ENCODE results near the gene ETFRF1.

ETFRF1 gene

DNA sequence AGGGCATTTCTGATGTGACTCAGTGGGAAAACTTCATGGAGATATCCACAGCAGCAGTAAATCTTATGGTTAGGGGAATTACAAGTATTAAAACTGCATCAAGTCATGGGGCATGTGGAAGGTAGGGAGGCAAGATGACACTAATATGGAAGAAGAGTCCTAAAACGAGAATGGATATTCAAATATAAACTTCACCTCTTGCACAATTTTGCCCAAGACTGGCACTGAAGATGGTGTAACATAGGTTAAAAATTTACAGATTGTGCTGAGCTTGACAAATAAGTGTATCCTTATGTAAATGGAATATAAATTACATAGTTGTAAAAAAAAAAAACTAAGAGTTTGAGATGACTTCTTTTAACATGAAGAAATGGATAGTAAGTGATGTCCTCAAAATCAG is 12.8 kb downstream of the ETFRF1 start:
- FAIRE-seq, result no peak
- no peak for DNase-seq (ENCODE audit: extremely low spot score, insufficient read length, low read depth)

DNA sequence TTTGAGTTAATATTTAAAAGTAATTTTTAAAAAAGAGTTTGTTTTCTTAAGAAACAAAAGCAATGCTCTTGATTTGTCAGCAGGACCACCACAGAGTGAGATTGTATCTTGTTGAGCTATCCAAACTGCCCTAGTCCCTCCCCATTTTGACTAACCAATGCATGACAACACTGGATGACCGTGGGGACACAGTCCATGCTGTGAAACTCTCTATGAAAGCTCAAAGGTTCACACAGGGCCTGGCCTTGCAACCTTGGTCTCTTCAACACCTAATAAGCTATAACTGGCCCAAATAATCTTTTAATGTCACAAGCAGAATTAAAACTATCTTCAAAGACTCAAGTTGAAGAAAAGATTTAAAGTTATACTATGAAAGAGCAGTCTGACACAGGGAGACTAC is 13.5 kb downstream of the ETFRF1 start:
- FAIRE-seq, result peak; percentile 31
- no peak for DNase-seq (ENCODE audit: extremely low spot score, insufficient read length, low read depth)

DNA sequence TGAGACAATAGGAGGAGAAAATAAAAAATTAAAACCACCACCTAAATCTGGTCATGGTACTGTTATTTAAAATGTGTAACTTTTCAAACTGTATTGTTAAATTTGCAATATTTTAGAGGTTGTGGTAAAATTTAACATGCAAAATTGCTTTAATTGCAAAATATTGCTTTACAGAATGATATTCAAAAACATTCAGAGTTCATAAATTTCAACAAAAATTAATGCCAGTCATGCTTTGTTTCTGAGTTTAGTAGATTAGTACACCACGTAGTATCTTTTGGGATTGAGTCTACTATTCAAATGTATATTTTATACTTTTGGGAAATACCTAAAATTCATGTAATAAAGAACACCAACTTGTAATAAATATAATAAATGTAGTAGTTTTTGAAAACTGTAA is 18.3 kb downstream of the ETFRF1 start:
- no peak for FAIRE-seq
- DNase-seq (ENCODE audit: extremely low spot score, insufficient read length, low read depth), result no peak

DNA sequence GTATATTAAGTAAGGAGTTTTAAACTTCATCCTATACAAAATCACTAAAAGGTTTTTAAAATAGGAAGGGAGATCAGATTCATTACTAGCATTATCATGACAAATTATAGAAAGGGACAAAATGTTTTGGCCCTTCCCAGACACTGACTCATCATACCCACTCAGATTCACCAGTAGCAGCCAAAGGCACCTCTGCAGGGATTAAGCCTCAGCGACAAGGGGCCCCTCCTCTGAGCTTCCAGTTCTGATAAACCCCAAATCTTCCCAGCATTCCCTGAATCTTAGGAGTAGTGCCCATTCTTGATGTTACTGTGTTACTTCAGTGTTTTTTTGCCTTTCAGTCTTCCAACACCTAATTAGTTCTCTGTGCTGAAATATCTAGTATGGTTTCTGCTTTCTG is 41.2 kb downstream of the ETFRF1 start:
- DNase-seq (ENCODE audit: extremely low spot score, insufficient read length, low read depth) (no peak), FAIRE-seq (no peak)

DNA sequence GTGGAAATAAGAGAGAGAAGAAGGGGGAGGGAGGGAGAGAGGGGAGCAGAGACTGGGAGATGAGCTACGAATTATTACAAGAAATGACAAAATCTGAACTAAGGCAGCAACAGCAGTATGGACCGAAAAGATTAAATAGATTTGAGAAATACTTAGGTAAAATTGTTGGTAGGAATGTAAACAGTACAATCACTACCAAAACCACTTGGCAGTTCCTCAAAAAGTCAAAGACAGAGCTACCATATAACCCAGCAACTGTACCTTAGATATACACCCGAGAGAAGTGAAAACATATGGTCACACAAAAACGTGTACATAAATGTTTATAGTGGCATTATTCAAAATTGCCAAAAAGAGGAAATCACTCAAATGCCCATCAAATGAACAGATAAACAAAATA is 41.6 kb downstream of the ETFRF1 start:
- DNase-seq (ENCODE audit: extremely low spot score, insufficient read length, low read depth) (no peak), FAIRE-seq (peak; percentile 18)

DNA sequence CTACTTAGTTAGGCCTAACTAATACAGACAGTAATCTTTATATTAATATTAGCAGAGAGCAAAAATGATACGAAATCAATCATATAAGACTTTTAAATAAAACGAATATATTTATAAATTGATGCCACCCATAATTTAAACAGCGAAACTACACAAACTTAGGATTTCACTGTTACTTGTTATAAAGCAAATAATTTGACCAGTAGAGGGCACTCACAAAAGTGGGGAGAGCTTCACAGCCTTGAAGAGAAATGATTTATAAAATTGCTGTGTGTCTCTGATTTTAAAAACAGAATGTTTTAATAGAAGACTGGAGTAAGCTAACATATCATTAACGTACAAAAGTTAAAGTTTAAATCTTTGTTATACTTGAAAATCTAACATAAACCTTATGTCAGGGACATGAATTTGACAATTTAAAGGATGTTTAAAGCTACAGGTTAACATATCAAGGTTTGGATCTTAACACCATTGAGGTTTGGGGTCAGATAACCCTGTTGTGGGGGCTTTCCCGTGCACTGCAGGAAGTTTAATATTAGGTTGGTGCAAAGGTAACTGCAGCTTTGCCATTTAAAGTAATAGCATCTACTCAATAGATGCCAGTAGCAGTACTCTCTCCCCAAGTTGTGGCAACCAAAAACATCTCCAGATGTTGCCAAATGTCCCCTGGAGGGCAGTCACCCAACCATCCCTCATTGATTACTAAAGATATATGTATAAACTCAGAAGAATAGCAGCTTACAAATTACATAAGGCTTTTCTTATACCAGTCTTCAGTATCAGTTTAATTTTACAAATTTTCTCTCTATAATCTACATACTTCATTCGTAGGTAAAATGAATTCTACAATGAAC is 46.4 kb downstream of the ETFRF1 start:
- DNase-seq (ENCODE audit: extremely low spot score, insufficient read length, low read depth), result no peak
- FAIRE-seq, result peak; percentile 76

DNA sequence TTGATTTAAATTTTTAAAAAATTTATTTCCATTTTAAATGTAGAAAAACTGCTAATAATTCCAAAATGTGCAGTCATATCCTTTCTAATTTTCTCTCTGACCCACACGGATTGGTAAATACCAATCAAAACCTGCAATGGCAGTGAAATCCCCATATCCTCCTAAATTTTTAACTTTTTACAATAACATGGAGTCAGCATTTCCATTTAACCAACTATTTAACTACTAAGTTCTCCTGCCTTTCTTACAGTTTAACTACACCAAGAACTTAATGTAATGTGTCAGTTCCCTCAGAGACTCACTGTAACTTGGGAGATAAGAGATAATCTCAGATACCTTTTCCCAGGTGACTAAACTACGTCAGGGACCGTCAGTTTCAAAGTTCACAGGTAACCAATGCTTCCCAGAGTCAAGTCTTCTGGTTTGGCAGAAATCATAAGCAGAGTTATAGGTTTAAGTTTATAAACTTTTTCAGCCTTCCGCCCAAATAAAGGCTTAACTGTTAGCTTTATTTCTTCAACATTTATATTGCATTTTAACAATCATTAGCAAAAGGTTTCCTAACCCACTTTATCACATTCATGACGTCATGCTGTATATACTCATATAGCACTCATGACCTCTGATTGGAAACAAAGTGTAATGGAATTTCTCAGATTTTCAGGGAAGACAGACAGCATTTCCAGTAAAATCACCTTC is 48.1 kb downstream of the ETFRF1 start:
- FAIRE-seq (no peak), DNase-seq (ENCODE audit: extremely low spot score, insufficient read length, low read depth) (no peak)

DNA sequence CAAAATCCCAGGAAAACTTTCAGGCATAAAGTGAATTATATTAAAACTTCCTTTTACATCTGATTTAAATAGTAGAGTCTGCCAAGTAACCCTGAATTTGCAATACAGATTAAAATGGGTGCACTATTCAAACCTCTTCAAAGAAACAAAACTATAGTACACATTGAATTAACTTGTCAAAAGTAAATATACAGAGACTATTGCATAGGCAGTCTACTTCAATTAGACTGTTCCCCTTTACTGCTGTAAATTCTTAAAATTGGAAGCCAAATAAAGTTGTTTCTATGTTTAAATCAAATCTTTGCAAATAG is 48.6 kb downstream of the ETFRF1 start:
- FAIRE-seq (no peak), DNase-seq (ENCODE audit: extremely low spot score, insufficient read length, low read depth) (no peak)

DNA sequence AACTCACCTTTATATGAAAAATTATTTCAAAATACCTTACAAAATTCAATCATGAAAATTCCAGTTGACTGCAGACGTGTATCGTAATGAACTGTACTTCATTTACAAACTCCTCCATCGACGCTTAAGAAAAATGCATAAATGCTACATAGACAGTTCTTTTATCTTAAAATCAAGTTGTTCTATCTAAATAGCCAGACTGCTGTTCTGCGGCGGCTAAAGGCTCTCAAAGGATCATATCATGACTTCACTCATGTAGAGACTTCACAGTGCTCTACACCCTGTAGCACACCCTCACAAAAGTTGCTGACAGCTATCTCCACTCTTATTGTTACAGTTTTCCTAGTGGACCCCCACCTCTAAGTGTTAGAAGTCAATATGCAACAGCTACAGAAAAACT is 50.5 kb downstream of the ETFRF1 start:
- no peak for DNase-seq (ENCODE audit: extremely low spot score, insufficient read length, low read depth)
- FAIRE-seq, result no peak

DNA sequence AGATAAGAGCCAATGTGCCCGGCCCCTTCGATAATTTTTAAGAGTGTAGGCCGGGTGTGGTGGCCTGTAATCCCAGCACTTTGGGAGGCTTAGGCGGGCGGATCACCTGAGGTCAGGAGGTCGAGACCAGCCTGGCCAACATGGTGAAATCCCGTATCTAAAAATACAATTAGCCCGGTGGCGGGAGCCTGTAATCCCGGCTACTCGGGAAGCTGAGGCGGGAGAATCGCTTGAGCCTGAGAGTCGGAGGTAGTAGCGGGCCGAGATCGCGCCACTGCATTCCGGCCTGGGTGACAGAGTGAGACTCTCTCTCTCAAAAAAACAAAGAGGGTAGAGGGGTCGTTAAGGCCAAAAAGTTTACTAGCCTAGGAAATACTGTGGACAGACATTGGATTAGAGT is 53.1 kb downstream of the ETFRF1 start:
- no peak for FAIRE-seq

DNA sequence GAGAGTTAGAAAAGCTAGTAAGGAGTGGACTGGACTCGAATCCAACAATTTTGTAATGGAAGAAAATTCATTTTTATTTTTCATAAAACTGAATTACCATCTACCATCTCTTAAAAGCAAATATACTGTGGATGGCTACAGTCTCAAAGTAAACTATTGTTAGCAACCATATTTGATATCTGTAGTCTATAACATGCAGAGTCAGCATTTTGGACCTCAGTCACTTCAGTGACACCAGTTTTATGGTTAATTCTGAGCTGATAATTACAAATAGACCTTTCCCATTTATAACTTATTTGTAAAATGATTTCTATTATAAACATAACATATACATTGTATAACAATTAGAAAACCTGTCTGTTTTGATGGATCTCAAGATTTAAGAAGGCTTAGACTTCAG is 53.7 kb downstream of the ETFRF1 start:
- no peak for DNase-seq (ENCODE audit: extremely low spot score, insufficient read length, low read depth)
- no peak for FAIRE-seq

More for the DNA sequence above, 53.1 kb downstream of the ETFRF1 start:
- DNase-seq (ENCODE audit: extremely low spot score, insufficient read length, low read depth), result no peak

DNA sequence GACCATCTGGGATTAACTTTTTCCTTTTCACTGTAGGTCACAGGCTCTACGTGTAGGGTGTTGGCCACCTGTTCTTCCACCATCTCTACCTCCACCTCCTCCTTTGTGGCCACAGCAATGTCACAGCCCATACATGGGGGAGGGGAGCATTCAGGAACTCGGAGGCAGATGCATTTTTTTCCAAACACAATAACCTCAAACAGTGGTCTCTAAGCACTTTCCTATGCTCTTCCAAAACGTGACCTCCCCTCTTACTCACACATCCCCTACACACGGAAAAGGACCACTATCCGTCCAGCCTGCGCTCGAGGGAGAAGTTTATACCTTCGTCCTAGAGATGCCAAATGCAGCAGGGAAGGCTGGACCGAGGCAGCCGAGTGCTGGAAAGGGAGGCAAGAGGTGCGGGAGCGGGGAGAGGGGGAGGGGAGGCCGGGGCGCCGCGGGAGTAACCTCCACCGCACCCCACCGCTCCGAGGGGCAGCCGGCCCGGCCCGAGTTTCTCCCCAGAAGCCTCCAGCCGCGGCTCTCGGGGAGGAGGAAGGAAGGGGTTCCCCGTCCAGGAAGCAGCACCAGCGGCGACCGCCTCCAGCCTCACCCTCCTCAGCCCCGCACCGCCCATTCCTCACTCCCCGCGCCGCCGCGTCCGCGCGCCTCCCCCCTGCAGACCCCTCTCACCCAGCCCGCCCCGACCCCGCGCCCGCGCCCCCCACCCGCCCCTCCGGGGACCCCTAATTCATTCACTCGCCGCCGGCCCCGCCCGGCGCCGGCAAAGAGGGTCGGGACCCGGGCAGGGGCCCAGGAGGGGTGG is 55.1 kb downstream of the ETFRF1 start:
- FAIRE-seq (peak; percentile 71), DNase-seq (ENCODE audit: extremely low spot score, insufficient read length, low read depth) (no peak)

DNA sequence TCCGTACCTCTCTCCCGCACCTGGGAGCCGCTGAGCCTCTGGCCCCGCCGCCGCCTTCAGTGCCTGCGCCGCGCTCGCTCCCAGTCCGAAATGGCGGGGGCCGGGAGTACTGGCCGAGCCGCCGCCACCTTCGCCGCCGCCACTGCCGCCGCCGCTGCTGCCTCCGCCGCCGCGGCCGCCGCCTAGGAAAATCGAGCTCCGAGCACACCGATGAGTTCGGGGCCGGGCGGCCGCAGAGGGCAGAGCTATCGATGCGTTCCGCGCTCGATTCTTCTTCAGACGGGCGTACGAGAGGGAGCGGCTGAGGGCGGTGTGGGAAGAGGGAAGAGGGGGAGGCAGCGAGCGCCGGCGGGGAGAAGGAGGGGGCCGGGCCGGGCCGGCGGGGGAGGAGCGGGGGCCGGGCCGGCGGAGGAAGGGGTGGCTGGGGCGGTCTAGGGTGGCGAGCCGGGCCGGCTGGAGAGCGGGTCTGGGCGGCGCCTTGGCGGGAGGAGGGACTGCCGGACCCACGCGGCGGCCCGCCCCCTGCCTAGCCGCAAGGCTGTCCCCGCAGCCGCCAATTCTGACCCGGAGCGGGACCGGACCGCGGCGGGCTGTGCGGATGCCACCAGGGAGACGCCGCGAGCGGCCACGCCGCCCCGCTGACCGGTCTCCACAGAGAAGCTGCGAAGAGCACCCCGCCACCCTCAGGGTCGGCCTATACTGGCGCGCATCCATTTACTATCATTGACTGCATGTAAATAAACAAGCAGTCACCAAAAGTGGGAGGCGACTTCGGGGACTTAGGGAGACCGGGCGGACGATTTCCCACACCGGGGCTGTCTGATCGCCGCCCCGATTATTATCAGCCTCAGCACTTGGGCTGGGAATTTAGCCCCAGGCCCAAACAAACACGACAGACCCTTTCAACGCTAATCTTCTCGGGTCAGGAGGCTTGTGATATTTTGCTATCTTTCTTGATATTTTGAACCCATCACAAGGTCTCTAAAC is 56.0 kb downstream of the ETFRF1 start, which contains the start of gene KRAS:
Gene KRAS (minus strand): TSS at position 186 of the 987 bp plus-strand sequence.
- DNase-seq (ENCODE audit: extremely low spot score, insufficient read length, low read depth) (peak; percentile 84), FAIRE-seq (peak; percentile 92)

DNA sequence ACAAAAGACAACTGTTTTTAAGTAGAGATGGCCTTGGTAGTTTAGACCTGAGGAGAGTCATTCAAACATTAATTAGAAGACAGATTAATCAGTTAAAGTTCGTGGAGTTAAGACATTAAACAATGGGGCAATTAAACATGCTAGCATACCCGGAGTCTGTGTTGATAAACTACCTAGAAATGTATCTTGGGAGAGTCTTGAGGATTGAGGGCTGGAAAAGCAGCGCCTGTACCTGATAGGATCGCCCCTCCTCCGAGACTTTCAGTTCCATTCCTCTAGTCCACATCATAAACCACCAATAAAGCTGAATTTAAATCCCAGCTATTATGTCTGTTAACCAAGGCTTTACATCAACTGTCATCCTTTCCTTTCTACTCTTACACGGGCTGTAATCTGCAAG is 56.7 kb downstream of the ETFRF1 start:
- no peak for DNase-seq (ENCODE audit: extremely low spot score, insufficient read length, low read depth)
- no peak for FAIRE-seq

DNA sequence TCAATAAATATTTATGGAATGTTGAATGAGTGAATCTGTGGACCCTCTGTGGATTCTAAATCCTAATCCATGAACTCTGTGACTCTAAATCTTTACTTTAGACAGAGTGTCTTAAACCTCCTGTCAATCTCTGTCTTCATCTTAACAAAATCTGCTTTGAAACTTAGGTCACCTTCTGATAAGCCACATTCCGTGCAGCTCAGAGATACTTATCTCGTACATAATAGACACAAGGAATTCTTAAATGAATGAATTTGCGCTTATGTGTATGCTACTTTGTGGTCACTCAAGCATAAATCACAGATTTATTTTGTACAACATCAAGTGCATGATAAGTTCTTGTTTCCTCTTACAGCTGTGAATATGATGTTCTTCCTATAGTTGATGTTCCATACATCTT is 57.9 kb downstream of the ETFRF1 start:
- FAIRE-seq (no peak), DNase-seq (ENCODE audit: extremely low spot score, insufficient read length, low read depth) (no peak)

DNA sequence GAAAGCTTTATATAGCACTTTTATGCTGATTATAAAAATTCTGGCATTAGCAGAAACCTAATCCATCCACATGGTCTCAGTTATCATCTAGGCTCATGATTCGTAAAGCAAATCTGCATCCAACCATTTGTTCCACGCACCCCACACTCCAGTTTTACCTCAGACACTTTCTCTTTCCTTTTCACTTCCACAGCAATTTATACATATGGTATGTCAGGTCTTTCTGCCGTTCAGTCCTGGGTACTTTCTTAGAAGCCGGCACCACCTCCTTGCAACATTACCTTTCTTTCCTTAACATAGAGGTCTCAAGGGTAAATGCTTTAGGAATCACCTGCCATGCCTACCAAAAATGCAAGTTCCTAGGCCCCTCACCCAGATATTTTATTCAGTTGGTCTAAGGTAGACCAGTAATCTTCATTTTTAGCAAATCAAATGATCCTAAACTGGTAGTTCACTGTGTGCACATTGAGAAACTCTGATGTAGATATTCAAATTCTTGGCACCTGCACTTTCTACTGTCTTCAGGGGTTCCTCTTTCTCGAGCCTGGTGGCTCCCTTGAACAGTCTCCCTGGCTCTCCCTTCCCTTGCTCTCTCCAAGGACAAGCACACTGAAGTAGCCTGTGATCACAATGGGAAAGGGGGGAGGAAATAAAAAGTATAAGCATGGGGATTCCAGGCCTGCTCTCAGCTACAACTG is 58.5 kb downstream of the ETFRF1 start:
- FAIRE-seq, result peak; percentile 63

DNA sequence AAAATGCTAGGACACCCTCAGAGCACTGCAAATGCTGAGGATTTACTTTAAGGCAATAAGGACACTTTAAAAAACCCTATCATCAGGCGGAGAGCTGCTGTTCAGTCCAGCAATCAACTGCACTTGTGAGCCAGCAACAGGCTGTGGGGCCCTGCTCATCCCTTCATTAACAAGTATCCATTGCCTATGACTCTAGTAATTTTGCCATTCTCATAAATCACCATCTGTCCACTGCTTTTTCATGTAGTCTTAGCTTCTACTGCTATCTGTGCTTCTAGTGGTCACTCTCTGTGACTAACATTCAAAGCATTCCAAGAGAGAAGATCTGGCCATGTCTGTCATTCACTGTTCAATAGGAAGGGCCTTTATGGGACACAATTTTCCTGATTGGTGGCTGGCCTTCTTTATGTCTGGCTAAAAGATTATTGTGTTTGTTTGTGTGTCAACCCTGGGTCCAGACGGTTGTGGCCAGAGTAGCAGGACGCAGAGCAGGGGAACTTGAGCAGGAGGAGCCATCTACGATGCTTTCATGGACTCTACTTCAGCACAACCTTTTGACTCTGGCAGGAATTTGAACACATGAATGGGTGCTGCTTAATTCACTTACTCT is 59.3 kb downstream of the ETFRF1 start:
- no peak for FAIRE-seq
- DNase-seq (ENCODE audit: extremely low spot score, insufficient read length, low read depth), result no peak

More for the DNA sequence above, 58.5 kb downstream of the ETFRF1 start:
- DNase-seq (ENCODE audit: extremely low spot score, insufficient read length, low read depth), result no peak
